HK-2 (cell line): Measurements from ENCODE around the gene FAM131B.
"Not testable (repeated sequence)": the region's sequence is repeated elsewhere in the genome, so short reads cannot be mapped to it uniquely, and the experiment has no call there.

Source experiments
- DNase-seq: peaks from one replicate; pipeline ENCODE4 v3.0.0-alpha.2; 2018; ENCODE audit not compliant: unreplicated experiment

The FAM131B gene

GRCh38 chr7:143362131-143363015, at the start of gene FAM131B:
Gene FAM131B, minus strand, starts transcription at chr7:143362713. Its CDS starts 110 bp downstream, at chr7:143362603.
- no peak for DNase-seq

DNA sequence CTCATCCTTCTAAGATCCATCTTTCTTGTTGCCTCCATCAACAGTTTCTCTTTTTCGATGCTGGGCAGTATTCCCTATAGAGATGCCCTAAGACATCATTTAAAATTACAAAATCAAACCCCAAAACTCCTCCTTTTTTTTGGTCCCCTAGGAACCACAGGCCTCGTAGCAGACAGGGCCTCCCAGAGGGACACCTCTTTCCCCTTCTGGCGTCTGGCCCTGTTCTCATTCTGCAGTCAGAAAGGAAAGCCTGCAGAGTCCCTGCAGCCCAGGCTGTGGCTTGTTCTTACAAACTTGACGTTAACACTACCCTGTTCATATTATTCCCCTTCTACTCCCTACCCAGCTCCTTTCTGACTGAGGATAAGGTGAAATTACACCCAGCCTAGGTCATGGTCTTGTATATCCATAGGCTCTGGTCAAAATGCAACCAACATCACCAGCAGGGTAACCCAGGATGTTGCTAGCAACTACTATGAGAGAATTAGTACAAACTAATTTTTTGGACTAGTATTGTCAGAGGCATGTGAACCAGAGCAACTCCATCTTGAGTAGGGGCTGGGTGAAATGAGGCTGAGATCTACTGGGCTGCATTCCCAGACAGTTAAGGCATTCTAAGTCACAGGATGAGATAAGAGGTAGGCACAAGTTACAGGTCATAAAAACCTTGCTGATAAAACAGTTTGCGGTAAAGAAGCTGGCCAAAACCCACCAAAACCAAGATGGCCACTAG, 49.6 kb upstream of the FAM131B start:
- DNase-seq, result no peak

GRCh38 chr7:143410521-143411004, 48.0 kb upstream of the FAM131B start:
- DNase-seq, result no peak

GRCh38 chr7:143408686-143409561, 46.4 kb upstream of the FAM131B start, which contains the start of gene EPHA1:
Gene EPHA1, minus strand, starts transcription at chr7:143408856. Its CDS starts 51 bp downstream, at chr7:143408805.
- peak; percentile 6 for DNase-seq

- DNase-seq, result no peak
Measured at GRCh38 chr7:143408252-143408685, 45.8 kb upstream of the FAM131B start.

DNA sequence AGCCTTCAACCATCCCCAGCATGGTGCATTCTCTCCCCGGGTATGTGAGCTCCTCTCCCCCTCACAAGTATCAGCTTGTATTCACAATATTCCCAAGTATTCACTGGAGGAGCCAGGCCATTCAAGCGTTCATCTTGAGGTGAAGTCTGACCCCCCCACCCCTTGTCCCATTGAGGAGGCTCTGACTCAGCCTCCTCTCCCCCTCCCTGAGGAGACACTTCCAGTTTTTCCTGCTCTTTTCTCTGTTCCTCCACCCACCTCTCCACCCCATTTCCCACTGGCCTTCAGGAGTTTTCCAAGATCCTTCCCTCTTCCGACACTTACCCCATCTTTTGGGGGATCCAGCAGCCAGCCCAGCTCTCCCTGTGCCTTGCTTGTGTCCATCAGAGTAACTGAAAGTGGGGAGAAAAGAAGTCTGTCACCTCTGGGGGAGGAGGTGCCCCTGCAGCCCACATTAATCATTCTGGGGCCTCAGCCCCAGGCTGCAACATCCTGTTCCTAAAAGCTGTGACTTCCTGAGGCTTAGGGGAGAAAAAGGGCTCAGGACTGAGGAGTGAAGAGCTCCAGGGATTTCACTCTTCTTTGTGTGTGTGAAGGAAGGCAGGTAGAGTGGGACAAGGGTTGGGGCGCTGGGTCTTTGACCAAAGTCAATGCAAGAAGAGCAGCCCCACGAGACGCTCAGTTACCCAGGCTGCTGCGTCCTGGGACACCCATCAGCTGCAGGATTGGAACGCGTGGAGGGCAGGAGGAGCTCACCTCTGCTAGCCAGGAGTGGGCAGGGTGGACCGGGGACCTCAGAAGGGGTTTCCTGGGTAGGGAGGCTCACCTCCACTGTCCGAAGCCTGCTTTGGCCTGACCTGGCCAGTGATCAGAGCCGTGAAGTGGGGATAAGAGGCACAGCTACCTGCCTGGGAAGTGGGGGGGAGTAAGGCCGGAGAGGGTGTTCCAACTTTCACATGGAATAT, 45.1 kb upstream of the FAM131B start:
- peak; percentile 16 for DNase-seq

DNA sequence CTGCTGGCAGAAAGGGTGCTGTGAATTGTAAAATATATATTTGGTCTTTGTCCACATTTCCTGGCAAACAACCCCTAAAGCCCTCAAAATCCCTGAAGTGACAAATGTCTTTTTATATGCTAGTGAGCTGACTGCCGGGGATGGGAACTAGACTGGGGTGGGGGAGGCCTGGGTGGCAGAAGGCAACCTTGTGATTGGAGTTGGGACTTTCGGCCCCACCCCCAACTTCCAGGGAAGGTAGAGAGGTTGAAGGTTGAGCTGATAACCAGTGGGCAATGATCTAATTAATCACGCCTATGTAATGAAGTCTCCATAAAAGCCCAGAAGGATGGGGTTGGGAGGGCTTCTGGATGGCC, 43.5 kb upstream of the FAM131B start:
- DNase-seq, result no peak

GRCh38 chr7:143405173-143406001, 42.9 kb upstream of the FAM131B start:
- no peak for DNase-seq

- DNase-seq, result not testable (repeated sequence)
Measured at GRCh38 chr7:143402233-143402632, 39.7 kb upstream of the FAM131B start.

GRCh38 chr7:143401265-143401664, 38.8 kb upstream of the FAM131B start:
- DNase-seq, result no peak

DNA sequence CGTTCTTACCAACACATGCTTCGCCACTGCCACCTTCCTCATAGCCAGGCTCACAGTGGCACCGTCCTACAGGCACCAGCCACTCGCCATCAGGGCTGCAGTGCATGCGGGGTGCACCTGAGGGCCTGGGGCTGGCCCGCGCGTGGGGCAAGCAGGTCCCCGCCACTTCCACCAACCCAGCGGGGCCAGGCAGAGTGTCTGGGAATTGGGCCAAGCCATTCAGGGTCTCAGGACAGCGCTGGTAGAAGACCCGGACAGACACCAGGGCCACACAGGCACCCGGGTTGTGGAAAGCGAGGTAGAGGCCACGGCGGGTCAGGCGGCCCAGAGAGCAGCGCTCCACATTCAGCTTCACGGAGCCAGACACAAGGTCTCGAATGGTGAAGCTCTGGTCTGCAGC, 37.1 kb upstream of the FAM131B start:
- DNase-seq, result no peak

- no peak for DNase-seq
Measured at GRCh38 chr7:143399151-143399550, 36.6 kb upstream of the FAM131B start.

DNA sequence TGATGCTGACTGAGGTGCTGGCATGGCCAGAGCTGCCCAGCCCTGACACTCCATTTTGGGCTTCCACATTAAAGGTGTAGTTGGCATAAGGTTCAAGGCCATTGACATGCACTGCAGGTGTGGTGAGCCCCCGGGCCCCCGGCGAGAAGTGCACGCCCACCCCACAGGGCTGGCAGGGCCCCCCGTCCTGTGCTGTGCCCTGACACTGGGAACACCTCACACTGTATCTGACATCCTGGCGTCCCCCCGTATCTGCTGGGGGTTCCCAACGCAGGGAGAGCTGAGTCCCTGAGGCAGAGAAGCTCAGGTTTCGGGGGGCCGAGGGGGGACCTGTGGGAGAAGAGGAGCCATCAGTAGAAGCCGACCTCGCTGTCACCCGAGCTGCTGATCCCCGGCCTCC, 36.1 kb upstream of the FAM131B start:
- no peak for DNase-seq

DNA sequence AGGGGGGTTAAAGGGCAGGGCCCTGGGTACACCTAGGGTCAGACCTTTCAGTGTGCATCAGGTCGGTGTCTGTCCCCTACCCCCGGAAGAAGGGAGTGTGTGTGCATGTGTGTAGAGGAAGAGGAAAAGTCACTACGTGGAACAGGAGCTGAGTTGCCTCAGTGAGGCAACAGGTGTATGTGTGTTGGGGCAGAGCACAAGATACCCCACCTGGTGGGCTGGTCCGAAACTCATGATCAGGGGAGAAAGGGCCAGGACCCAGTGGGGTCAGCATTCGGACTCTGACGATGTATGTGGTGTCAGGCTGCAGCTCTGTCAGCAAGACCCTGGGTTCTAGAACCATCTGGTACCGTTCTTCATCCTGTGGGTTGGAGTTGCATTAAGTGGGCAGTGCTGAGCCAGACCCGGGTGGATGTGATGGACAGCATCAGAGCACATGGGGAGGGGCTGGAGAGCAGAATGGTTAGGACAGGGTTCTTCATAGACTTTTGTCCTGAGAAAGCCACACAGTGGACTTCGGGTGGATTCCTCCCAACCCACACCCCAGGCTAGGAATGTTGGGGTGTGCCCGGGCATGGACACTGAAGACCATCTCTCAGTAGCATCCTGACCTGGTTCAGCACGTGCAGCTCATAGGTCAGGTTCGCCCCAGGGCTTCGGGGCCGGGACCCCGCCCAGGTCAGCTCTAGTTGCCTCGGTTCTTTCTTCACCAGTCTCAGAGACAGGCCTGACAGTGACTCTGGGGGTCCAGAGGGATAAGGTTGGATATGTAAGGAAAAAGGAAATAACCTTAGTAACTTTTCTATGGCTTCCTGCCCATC, 35.4 kb upstream of the FAM131B start:
- DNase-seq, result no peak

DNA sequence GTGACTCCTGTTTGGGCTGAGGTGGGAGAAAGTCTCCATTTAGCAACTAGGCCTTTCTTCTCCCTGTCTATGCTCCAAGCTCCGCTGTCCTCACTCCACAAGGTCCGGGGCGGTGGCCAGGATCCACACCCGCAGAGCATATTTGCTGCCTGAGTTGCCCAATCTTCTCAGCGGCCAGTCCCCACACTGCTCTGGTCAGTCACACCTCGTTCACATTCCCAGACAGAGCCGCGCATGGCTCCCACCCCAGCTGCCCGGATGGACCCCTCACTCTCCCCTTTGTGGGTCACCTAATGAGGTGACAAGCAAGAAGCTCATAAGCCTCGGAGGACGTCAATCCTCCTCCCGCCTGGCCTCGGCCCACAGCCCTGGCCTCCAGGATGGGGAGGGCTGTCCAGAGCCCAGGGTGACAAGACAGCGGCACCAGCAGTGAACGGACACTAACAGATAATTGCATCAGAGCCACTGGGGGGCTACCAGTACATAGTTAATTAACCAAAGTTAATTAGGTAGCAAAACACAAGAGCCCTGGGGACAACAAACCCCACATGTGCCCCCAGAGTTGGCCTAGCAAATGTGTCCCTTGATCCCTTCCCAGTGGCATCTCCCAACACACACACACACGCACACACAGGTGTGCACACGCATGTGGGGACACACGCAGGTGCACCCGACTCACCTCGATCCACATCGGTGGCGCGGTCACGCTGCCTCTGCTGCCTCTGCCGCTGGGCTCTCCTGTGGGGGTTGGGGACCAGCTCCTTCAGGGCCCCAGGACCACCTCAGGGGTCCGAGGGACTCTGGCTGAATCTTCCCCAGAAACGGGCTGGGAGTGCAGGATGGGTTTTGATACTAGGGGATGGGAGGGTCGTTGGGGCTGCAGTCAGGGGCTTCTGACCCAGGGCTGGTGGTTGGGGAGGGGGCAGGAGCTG, 34.4 kb upstream of the FAM131B start:
- no peak for DNase-seq

- no peak for DNase-seq
Measured at GRCh38 chr7:143396182-143396581, 33.7 kb upstream of the FAM131B start.
